AG04450 (cell line): ENCODE measurements around the gene CYP4F11. TPM values are rescaled to one million over a fixed set of nuclear protein-coding genes. Genes with fewer than 3 reads are reported as not detected.

Experiments
- CTCF ChIA-PET: fragments of 300-600, 350-600 bp; formaldehyde crosslinking; extraction: SDS; loops from one replicate; lab custom pipeline; 2022; ENCODE audit warnings: antibody characterized with exemption, inconsistent platforms; lab: Charles Lee
- POLR2A ChIA-PET: fragments of 350-600 bp; formaldehyde crosslinking; extraction: SDS; loops from one replicate; lab custom pipeline; 2021; ENCODE audit warnings: antibody characterized with exemption, inconsistent platforms; lab: Yijun Ruan, JAX
- DNase-seq: peaks from one replicate; pipeline ENCODE4 v3.0.0-alpha.2; 2011; ENCODE audit warnings: low read depth, low spot score
- H3K27ac ChIP-seq: one replicate; pipeline ENCODE4 v1.5.1; 2012; ENCODE audit warnings: low read depth, low read length, control low read depth
- H3K27me3 ChIP-seq: one replicate; pipeline ENCODE4 v1.6.0; 2012; ENCODE audit warnings: low read length; ENCODE audit not compliant: control insufficient read depth, insufficient read depth
- H3K4me3 ChIP-seq: 2 replicates; pipeline ENCODE4 v1.5.1; 2011; ENCODE audit warnings: mild to moderate bottlenecking, low read depth, low read length, control low read depth
- H3K9me3 ChIP-seq: 2 replicates; pipeline ENCODE4 v1.5.1; 2012; ENCODE audit warnings: low read length; ENCODE audit not compliant: control insufficient read depth, insufficient read depth
- polyA plus RNA-seq: library from polyadenylated mRNA; depleted of rRNA; stranded (reverse); fragments of >200 nt; gene quantifications from 2 replicates; pipeline ENCODE4 v1.2.3, GENCODE V29; 2011; rRNA removed
- small RNA-seq: library from RNA; depleted of rRNA; stranded (forward); fragments of <200 nt; gene quantifications from one replicate; pipeline ENCODE3, GENCODE V24; 2012; ENCODE audit warnings: low read depth; ENCODE audit not compliant: insufficient read length
- TF ChIP-seq, protein P1 (sequence below): IDR thresholded peaks from 2 replicates; pipeline ENCODE4 v1.5.1; 2011; ENCODE audit warnings: low read depth, low read length, control low read depth, inconsistent platforms

CYP4F11 gene
- polyA plus RNA-seq, 1 experiment: 0.07 TPM

DNA sequence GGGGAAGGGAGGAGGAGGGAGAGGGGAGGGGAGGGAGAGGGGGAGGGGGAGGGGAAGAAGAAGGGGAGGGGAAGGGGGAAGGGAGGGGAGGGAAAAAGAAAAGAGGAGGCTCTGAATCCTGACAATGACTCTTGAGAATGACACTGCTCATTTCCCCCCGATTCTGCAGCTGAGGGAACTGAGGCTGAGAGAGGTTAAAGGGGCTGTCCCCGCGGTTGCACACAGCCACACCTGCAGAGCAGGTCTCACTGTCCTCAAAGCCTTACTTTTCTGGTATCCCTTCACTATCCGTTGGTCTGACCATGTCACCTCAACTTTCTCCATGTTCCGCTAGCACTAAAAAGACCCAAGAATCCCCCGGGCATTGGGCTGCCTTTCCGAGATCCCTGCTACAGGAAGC, 71.9 kb downstream of the CYP4F11 start:
- CTCF ChIA-PET: no interaction called here

More for the DNA sequence above, 71.9 kb downstream of the CYP4F11 start:
- POLR2A ChIA-PET: no interaction called here
- no peak overlapping the region for H3K4me3 ChIP-seq
- no peaks in the 10 kb centered on the region for H3K27me3 ChIP-seq
- TF ChIP-seq, protein P1, sequence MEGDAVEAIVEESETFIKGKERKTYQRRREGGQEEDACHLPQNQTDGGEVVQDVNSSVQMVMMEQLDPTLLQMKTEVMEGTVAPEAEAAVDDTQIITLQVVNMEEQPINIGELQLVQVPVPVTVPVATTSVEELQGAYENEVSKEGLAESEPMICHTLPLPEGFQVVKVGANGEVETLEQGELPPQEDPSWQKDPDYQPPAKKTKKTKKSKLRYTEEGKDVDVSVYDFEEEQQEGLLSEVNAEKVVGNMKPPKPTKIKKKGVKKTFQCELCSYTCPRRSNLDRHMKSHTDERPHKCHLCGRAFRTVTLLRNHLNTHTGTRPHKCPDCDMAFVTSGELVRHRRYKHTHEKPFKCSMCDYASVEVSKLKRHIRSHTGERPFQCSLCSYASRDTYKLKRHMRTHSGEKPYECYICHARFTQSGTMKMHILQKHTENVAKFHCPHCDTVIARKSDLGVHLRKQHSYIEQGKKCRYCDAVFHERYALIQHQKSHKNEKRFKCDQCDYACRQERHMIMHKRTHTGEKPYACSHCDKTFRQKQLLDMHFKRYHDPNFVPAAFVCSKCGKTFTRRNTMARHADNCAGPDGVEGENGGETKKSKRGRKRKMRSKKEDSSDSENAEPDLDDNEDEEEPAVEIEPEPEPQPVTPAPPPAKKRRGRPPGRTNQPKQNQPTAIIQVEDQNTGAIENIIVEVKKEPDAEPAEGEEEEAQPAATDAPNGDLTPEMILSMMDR: no peak
- no peak for DNase-seq
- no peak overlapping the region for H3K27ac ChIP-seq
- H3K9me3 ChIP-seq: peaks cover 9% of the 10 kb centered on the region

Small RNA genes lying within 50 kb of the gene (small RNA-seq; reads per million reads assigned to genes)
- gene CYP4F36P: not detected

Other genes starting within 250 kb of the CYP4F11 start
- not detected in 2 replicates for gene OR10H2, start 206.5 kb downstream of the CYP4F11 start, polyA plus RNA-seq
- gene OR10H3, start 196.5 kb downstream of the CYP4F11 start, polyA plus RNA-seq: not detected in 2 replicates
- not detected in 2 replicates for gene OR10H5, start 146.9 kb downstream of the CYP4F11 start, polyA plus RNA-seq
- not detected in 2 replicates for gene OR10H1, start 118.9 kb downstream of the CYP4F11 start, polyA plus RNA-seq
- not detected in 2 replicates for gene CYP4F2, start 36.5 kb downstream of the CYP4F11 start, polyA plus RNA-seq
- not detected in 2 replicates for gene OR10H4, start 14.5 kb upstream of the CYP4F11 start, polyA plus RNA-seq
- 1,635 and 2,058 TPM in 2 replicates for gene TPM4, start 142.0 kb upstream of the CYP4F11 start, polyA plus RNA-seq
- 107 and 109 TPM in 2 replicates for gene RAB8A, start 177.4 kb upstream of the CYP4F11 start, polyA plus RNA-seq
- not detected in 2 replicates for gene HSH2D, start 209.2 kb upstream of the CYP4F11 start, polyA plus RNA-seq
- gene CIB3, start 239.0 kb upstream of the CYP4F11 start, polyA plus RNA-seq: not detected in 2 replicates